ENCODE measurements around the gene FOXN1.
"Not testable (repeated sequence)": the region's sequence is repeated elsewhere in the genome, so short reads cannot be mapped to it uniquely, and the experiment has no call there.

Gene FOXN1

DNA sequence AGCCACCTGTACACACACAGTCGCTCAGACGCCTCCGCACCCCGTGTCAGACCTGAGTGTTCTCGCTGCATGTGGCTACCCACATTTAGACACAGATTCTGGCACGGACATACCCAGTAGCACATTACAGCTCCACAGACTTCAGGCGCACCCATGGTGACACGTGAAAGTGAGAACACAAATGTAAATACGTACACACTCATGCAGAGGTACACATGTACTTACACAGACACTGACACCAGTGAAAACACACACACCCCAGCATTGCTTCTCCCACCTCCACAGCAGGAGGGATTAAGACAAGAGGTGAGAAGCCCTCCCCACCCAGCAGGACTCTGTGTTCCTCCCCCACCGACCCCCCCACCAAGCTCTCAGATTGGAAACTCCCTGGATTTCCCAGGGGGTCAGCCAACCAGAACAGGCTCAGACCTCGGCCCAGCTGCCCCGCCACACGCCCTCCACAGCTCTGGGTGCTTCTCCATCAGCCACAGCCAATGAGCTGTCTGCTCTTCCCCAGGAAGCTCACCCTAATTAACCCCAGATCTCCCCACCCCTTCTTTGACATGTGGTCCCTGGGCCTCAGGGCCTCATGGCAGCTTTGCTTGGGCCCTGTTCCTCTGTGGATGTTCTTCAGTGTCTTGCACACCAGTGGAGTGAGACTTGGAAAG lies 5.3 kb upstream of the FOXN1 start:
- DNase-seq (ENCODE audit: low spot score), result peak; percentile 38

DNA sequence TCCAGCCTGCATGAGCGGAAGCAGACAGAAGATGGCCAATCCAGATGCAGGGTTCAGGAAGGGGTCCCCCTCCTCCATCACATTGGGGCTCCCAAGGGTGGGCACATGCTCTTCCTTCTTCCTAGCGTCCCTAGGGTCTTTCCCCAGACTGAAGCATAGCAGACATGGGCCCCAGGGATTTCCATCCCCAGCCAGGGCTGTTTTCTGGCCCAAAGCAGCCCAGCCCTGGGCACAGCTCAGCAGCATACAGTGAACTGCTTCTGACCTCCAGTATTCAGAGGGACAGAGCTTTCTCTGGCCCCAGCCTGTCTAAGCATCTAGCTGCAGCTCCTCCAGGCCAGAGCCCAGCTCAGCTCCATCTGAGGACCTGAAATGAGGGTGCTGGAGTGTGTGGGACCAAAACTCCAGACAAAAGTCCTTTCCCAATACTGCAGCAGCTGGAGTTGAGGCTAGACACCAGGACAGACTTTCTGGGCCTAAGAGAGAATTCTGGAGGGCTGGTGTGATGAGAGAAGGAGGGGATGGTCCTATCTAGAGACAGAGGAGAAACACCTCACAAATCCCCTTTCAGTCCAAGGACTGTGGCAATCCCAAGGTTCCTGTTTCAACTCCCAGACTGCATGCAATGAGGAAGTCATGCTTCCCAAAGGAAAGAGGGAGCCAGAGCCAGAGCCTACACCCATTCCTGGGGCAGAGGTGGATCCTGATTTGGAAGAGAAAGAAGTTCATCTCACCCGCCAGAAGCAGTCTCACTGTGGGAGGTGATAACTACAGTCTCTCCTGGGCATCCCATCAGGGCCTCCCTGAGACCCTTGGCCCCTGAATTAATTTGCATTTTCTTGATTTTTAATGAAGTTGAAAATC lies 4.5 kb upstream of the FOXN1 start:
- DNase-seq (ENCODE audit: low spot score), result no peak

DNA sequence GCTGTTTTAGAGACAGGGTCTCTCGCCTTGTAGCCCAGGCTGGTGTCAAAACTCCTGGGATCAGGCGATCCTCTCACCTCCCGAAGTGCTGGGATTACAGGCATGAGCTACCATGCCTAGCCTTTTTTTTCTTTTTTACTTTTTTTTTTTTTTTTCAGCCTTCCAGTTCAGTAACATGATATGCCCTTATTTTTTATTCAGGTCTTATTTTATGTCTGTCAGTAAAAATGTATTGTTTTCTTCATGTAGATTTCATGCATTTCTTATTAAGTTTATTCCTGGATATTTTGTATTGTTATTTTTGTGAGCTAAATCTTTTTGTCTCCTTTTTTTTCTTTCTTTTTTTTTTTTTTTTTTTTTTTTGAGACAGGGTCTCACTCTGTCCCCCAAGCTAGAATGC lies 2.7 kb upstream of the FOXN1 start:
- DNase-seq (ENCODE audit: low spot score), result no peak

DNA sequence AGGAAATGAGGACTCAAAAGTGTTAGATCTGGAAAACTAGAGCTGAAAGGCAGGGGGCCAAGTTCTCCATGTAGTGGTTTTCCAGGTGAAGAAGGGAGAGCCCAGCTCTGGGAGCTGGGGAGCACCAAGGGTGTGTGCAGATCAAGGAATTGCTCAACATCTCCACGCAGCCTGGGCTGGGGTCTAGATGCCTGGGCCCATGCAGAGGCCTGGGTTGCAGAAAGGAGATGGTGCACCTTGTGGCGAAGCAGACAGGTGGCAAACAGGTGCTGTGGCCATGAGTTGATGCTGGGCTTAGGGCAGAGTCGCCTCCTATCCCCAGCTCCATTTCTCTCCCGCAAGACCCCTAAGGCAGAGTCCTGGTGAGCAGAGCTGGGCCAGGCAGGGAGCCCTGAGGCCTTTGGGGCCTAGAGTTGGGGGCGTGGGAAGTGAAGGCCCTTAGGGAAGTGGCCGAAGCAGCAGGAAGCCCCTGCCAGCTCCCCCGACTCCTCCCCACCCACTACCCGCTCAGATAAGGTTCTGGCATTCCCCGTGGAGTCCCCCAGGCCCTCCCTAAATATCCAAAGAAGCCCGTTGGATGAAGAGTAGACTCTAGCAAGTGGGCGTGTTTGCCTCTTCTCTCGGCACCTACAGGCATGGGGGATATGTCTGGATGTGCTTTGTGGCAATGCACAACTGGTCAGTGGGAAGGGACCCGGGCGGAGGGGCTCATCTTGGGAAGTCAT lies 777 bp downstream of the FOXN1 start:
- no peak for DNase-seq (ENCODE audit: low spot score)

DNA sequence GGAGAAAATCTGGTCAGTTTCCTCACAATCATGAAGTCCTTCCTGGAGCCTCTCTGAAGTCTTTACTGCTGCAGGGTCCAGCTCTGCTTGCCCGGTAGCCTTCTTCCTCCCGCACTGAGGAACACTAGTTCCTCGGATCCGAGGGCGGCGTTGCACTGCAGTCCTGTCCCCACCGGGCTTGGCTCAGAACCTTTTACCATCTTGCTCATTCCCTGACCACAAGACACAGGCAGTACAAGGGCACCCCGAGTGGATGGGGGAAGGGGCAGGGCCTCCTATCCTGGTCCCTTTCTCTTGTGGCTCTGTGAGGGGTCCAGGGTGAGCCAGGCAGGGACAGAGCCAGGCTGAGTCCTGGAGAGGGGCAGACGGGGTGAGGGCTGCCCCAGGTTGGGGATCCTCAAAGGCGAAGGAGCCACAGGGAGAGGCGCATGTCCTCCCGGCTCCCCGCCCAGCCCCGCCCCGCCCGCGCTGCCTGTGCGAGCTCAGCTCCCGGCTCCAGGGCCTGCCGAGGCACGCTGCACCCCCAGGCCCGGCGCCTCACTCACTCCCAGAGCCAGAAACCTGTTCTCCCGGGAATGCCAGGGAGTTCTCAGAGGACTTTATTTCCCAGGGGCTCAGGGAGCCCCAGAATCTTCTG lies 1.5 kb downstream of the FOXN1 start:
- no peak for DNase-seq (ENCODE audit: low spot score)

DNA sequence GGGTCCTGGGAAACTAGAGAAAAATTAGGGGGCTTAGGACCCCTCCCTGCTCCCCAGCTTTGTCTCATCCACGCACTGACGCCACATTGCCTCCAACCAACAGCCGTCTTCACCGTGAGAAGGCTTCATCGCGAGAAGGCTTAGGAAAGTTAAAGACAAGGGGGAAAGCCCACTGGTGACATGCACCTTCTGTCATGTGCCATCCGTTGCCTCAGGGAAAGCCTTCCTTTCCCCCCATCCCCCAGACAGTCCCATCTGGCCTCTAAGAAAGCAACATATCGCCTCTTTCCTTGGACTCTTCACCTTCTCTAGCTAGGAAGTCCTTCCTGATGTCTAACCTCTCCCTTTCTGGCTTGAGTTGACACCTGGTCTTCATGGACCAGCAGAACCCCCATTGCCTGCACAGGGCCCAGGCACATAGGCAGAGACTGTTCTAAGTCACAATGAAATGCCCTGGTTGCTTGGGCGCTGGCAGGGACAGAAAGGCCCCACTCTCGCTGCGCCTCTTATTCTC lies 2.1 kb downstream of the FOXN1 start:
- DNase-seq (ENCODE audit: low spot score), result no peak

DNA sequence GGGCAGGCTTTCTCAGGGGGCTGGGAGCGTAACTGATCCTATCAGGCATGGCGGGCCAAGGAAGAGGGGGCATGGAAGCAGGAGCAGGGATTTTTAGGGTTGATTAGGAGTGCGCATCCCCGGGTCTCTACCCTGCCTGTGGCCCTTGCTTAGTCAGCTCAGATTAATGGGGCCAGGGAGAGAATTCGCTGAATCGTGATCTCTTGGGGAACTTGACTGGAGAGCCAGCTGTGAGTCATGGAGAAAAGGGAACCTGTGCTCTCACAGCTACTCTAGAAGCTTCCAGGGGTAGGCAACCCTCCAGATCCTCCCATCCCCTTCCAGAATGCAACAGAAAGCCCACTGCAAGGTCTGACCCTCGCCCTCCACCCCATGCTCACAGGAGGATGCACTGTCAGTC lies 3.6 kb downstream of the FOXN1 start:
- no peak for DNase-seq (ENCODE audit: low spot score)

DNA sequence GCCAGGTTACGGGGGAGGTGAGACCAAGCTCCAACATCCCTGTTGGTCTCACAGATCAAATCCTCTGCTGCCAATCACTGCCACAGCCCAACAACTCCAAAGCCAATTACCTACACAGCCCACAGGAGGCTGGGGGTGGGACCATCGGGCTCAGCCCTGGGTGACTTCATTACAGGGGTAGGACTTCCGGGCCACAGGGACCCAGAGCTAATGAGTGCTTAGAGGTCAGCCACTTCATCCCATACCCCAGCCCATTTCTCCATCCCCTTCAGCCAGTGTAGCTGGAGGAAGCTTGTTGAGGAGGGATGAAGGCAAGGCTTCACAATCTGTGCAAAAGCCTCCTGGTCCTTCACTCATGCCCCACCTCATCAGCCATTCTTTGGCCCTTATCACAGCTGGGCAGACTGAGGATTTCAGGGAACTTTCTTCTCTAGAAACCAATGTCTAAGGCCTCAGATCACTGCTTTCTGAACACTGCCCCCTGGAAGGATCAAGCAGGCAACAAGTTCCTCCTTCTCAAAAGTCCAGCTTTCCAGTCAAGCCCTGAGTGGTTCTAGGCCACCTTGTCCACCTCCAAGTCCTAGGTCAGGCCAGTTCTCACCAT lies 5.8 kb downstream of the FOXN1 start:
- DNase-seq (ENCODE audit: low spot score), result no peak

DNA sequence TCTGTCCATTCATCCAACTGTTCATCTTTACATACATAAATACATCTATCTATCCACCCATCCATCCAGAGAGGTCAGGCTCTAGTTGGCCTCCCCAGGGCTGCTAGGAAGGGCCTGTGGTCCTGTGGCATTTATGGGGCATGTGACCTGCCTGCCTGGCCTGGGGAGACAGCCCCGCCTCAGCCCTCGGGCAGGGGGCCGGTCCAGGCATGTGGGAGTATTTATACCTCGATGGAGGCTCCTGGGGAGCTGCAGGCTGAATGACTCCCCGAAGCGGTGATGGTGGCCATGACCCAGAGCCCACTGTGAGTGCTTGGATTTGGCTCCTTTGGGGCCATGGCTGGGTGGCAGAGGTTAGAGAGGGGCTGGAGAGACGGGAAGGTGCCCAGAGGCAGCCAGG lies 7.3 kb downstream of the FOXN1 start:
- no peak for DNase-seq (ENCODE audit: low spot score)

DNA sequence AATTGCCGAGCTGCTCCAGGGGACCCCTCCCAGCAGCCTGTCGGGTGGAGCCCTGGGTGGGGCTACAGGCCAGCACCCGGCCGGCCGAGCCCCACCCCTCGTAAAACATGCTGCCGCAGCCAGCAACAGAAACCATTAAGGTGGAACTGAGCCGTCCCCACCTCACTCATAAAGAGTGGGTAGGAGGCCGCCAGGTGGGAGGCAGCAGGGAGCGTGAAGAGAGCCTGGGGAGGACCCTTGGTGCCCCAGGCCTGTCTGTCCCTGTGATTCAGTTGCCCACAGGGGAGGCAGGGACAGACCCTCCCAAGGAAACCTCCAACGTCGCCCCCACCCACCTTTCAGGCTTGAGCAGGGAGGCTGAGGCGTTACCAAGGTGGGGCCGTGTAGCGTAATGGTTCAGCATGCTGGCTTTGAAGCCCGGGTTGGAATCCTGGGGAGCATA lies 8.4 kb downstream of the FOXN1 start:
- no peak for DNase-seq (ENCODE audit: low spot score)

DNA sequence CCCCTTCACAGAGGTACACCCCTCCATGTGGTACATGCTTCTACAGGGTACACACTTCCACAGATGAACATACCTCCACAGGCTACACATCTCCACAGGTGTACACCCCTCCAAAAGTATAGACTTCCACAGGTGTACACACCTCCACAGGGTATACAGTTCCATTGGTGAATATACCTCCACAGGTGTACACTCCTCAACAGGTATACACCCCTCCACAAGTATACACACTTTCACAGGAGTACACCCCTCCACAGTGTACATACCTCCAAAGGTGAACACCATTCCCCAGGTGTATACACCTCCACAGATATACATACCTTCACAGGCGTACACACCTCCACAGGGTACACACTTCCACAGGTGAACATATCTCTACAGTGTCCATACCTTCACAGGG lies 9.4 kb downstream of the FOXN1 start:
- no peak for DNase-seq (ENCODE audit: low spot score)

DNA sequence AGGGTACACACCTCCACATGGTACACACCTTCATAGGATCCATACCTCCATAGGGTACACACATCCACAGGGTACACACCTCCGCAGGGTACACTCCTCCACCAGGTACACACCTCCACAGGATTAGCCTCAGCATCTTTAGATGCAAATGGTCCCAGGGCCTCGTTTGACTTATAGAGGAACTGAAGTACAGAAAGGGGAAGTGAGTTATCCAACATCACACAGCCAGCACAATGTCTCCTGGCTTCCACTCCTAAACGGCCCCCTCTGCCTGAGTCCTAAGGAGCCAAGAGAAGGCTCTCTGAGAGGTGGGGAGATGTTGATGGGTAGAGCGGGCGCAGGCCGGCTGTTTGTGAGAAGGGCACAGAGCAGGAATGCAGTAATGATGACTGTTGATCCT lies 12.0 kb downstream of the FOXN1 start:
- no peak for DNase-seq (ENCODE audit: low spot score)

DNA sequence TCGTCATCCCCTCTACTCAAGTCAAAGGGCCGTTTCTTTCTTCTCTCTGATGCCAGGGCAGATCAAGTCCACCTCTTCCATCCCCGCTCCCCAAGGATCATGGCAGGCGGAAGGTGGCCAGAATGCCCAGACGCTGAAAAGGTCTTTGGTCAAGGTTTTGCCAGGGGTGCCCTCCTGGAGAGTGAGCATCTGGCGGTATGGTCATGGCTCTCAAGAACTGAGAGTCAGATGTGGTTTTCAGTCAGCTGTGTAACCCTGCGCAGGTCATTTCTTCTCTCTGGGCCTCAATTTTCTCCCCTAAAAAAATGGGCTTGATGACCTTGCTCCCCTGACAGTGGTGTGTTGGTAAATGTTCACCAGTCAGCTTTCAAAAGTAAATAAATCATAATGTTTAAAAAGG lies 12.4 kb downstream of the FOXN1 start:
- DNase-seq (ENCODE audit: low spot score), result no peak

DNA sequence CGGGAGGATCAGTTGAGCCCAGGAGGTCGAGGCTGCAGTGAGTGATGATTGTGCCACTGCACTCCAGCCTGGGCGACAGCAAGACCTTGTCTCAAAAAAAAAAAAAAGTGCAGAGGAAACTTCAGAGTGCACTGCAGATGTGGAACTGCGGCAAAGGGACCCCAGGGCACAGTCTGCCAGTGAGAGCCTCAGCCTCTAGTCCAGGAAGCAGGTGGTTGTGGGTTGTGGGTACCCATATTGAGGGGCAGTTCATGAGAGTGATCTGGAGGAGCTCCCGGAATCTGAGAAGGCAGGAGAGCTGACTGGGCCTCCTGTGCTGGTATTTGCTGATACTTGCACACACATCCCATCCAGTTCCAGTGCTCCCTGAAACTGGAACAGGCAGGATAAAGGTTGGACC lies 13.1 kb downstream of the FOXN1 start:
- DNase-seq (ENCODE audit: low spot score), result no peak

DNA sequence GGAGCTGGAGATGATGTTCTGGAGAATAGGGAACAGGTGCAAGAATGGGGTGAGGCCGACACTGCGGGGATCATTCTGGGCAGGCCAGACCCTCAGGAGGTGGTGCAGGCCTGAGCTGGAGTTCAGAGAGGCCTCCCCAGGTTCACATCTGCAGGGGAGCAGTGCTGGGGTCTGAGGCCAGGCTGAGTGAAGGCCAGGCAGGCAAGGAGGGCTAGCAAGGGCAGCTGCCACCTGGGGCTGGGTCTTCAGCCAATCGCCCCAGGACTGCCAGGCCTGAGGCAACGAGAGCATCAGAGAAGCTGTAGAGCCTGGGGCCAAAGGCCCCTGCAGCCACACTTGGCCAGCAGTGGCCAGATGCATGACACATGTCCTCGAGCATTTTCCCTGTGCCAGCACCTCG lies 14.5 kb downstream of the FOXN1 start:
- DNase-seq (ENCODE audit: low spot score), result no peak

DNA sequence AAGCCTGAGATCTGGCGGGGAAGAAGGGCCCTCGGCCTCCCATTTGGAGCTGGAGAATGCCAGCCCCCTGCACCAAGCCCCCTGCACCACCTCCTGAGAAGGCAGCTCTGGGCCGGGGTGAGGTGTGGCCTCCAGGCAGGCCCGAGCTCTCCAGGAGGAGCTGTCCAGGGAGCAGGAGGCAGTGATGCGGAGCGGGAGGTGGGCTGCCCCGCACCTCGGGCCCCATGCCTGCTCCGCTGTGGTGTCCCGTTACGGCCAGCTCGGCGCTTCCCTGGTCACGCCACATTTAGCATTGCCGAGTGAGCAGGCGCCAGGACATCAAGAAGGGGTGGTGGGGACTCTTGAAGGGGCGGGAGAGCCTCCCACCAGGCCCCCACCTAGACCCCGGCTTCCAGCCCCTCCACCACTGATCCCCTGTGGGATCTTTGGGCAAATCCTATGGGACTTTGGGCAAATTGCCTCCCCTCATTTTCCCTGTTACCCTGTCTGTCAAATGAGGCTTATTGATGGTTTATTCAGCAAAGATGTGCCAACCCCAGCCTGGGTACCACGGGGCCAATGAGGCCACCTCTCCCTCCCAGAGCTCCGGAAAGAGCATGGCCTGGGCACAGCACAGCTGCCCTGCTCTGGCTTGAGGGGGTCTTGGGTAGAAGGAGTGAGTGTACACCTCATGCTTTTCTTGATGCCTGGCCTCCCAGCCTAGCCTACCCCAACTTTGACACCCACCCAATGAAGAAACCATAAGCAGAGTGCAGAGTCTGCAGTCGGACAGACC lies 15.3 kb downstream of the FOXN1 start:
- no peak for DNase-seq (ENCODE audit: low spot score)

DNA sequence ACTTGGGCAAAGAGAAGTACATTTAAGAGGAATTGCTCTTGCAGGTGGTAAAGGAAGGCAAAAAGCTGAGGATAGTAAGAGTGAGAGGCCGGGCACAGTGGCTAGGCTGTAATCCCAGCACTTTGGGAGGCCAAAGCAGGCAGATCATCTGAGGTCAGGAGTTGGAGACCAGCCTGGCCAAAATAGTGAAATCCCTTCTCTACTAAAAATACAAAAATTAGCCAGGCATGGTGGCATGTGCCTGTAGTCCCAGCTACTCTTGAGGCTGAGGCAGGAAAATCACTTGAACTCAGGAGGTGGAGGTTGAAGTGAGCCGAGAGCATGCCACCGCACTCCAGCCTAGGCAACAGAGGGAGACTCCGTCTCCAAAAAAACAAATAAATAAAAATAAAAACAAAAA lies 16.1 kb downstream of the FOXN1 start:
- not testable (repeated sequence) for DNase-seq (ENCODE audit: low spot score)

DNA sequence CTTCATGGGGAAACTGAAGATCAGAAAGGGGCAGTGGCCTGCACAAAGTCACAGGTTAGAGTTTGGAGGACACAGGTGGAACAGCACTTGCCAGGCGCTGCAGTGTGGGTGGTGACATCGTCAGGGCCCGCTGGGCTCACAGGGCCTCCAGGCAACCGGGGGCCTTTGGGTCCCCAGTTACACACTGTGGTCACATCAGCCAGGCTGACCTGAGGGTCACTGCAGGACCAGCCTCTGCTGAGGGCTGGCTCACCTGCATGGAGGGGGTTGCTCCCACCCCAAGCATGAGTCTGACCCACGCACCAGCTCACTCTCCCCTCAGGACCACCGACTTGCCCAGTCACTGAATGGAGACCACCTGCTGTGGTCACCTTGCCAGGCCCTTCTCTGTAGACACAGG lies 17.0 kb downstream of the FOXN1 start:
- no peak for DNase-seq (ENCODE audit: low spot score)

DNA sequence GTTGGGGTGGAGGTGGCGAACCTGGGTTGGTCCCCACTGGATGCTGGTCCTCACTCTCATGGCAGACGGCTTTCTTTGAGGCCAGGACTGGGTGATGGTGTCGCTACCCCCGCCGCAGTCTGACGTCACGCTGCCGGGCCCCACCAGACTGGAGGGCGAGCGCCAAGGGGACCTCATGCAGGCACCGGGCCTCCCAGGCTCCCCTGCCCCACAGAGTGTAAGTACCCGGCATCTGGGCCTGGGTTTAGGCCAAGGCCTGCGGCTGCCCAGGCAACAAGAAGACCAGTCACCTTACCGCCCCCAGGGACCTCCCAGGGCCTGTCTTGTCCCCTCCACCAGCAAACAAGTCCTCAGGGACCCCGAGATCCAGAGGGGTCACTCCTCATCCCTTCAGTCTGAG lies 17.7 kb downstream of the FOXN1 start:
- DNase-seq (ENCODE audit: low spot score), result no peak

DNA sequence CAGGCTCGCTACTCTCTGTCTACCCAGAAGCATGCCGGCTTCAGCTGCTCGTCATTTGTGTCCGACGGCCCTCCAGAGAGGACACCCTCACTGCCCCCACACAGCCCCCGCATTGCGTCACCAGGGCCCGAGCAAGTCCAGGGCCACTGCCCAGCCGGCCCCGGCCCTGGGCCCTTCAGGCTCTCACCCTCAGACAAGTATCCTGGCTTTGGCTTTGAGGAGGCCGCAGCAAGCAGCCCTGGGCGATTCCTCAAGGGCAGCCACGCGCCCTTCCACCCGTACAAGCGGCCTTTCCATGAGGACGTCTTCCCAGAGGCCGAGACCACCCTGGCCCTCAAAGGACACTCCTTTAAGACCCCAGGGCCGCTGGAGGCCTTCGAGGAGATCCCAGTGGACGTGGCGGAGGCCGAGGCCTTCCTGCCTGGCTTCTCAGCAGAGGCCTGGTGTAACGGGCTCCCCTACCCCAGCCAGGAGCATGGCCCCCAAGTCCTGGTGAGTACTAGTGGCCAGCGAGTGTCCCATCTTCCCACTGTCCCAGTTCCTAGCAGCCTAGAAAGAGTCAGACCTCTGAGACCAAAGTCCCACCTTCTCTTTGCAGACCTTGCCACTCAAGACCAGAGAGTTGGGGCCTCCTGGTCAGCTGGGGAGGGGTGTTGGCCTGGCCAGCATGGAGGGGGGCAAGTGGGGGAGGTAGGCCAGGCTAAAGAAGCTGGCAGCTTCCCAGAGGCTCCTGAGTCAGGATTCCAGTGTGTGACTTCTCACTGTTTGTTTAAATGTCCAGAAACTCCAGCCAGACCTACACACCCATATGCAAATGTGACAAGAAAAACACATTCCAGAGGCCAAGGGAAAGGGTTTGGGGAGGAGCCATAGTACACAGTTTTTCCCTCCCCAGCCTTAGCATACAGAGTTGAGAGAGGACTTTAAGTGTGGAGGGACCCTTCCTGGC lies 18.6 kb downstream of the FOXN1 start:
- DNase-seq (ENCODE audit: low spot score), result no peak

All from Ammon's horn (tissue), 1 donor.